Fibroblast of the aortic adventitia (primary cell): Measurements from ENCODE around the gene MICAL3. TPM values are rescaled to one million over a fixed set of nuclear protein-coding genes. Genes with fewer than 3 reads are reported as not detected.

ENCODE experiments used
- DNase-seq: peaks from one replicate; pipeline ENCODE4 v3.0.0-alpha.2; 2010; ENCODE audit warnings: low read depth
- H3K4me3 ChIP-seq: 2 replicates; pipeline ENCODE4 v1.5.1; 2011; ENCODE audit warnings: low read depth, mild to moderate bottlenecking, control low read depth, low read length, moderate library complexity
- CTCF ChIP-seq: IDR thresholded peaks from 2 replicates; pipeline ENCODE4 v1.5.1; 2011; ENCODE audit warnings: mild to moderate bottlenecking, low read length, control low read depth, inconsistent platforms; ENCODE audit not compliant: insufficient read depth
- total RNA-seq: library from RNA; depleted of rRNA; stranded (reverse); fragments of >200 nt; gene quantifications from 2 replicates; pipeline ENCODE4 v1.2.3, GENCODE V29; 2012; ENCODE audit warnings: low replicate concordance

Gene MICAL3
- total RNA-seq, 1 donor, result 18.8 TPM

DNA sequence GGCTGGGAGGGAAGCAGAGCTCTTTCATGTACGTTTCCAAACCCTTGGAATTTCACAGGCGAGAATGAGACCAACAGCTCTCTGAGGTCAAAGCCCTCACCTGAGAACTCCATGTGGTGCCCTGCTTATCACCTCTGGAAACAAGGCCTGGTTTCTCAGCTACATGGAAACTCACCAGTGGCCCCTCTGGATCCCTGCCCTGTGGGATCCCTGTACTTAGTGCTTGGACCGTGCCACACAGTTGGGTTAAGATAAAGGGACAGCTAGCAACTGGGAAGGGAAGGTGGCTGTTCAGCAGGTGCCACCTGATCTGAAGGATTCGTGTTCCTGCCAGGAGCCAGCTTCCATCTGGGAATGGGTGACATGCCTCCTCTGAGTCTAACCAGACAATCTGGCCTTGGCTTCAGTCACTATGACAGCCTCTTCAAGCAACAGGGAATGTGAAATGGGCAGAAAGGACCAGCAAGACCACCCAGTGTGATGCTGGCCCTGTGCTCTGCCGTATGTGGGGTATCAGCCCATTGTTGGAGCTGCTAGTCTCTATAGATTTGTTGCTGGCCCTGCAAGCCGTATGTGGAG, 195.8 kb downstream of the MICAL3 start:
- H3K4me3 ChIP-seq, result no peak overlapping the region
- TF ChIP-seq CTCF, result no peak
- DNase-seq, result no peak

GRCh38 chr22:17827466-17827865, 196.9 kb downstream of the MICAL3 start:
- DNase-seq, result no peak
- TF ChIP-seq CTCF, result no peak
- no peak overlapping the region for H3K4me3 ChIP-seq

DNA sequence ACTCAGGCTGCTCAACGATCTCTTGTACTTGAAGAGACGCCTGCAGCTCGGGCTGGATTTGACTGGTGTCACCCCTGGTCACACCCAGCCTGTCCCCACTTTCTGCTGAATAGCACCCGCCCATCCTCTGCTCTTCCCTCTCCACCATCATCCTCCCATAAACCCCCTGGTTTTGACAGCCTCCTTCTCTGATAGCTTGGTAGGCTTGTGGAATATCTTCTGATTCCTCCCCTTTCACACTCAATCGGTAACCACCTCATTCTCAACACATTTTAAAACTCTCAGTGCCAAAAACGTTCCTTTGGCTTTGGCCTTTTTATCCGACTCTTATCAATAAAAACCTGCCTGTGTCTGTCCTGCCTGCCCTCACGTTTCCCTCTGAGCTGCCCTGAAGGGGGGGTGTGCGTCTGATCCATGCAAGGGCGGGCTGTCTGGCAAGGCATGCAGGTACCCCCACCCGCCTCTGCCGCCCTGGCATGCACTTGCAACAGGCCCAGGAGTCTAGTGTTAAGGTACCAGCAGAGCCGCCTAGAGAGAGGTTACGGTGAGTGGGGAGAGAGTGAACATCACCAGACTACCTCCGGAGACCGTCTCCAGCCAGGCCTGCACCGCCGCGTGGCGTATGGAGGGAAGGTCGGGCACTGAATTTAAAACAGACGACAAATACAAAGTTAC, 198.3 kb downstream of the MICAL3 start:
- no peak for TF ChIP-seq CTCF
- no peak for DNase-seq
- no peak overlapping the region for H3K4me3 ChIP-seq

DNA sequence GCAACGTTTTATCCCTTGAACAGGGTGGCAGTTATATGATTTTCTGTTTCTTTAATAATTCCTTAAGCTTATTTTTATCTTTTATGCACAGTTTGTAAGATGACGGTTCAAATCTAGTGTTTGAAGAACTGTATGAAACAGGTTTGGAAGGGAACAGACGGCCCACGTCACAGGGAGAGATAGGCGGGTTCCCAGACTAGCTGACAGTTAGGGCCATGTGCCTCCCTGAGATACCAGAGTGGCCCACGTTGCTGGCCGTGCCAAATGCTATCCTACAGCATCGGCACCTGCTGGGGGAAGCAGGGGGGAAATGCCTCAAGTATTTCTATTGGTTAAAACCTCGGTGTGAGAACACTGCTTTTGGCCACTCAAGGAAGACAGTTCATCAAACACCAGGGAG, 199.9 kb downstream of the MICAL3 start:
- no peak for TF ChIP-seq CTCF

GRCh38 chr22:17823964-17824363, 200.4 kb downstream of the MICAL3 start:
- H3K4me3 ChIP-seq, result no peak overlapping the region
- TF ChIP-seq CTCF, result no peak
- DNase-seq, result no peak

More for the DNA sequence above, 199.9 kb downstream of the MICAL3 start:
- H3K4me3 ChIP-seq, result no peak overlapping the region
- no peak for DNase-seq

DNA sequence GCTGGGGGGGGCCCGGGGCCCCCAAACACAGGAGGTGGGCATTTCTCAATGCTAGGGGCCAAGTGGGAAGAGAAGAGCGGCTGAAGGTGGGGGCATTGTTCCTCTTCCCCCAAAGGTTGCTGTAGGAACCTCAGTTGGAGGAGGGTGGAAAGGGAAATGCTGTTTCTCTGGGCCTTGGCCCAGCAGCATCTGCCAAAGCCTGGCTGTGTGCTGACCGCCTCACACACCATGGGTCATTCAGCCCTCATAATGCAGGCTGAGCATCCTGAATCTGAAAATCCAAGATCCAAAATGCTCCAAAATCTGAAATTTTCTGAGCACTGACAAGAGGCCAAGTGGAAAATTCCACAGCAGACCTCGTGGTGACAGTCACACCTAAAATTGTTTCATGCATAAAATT, 201.1 kb downstream of the MICAL3 start:
- no peak for TF ChIP-seq CTCF
- no peak for DNase-seq
- H3K4me3 ChIP-seq, result no peak overlapping the region
